ENCODE data around the gene YRDC.
"Not testable (repeated sequence)": the region's sequence is repeated elsewhere in the genome, so short reads cannot be mapped to it uniquely, and the experiment has no call there.

Gene YRDC

GRCh38 chr1:37776946-37777516, 31.0 kb downstream of the YRDC start:
- DNase-seq (ENCODE audit: low read depth, low spot score) = no peak
- no peak overlapping the region for H3K27ac ChIP-seq

- H3K27ac ChIP-seq; DNase-seq (ENCODE audit: low read depth, low spot score): not testable (repeated sequence)
Measured at GRCh38 chr1:37771440-37771839, 36.6 kb downstream of the YRDC start.

- no peak for DNase-seq (ENCODE audit: low read depth, low spot score)
- H3K27ac ChIP-seq = no peak overlapping the region
Measured at GRCh38 chr1:37767488-37767887, 40.5 kb downstream of the YRDC start.

- no peak overlapping the region for H3K27ac ChIP-seq
- no peak for DNase-seq (ENCODE audit: low read depth, low spot score)
Measured at GRCh38 chr1:37765916-37766664, 41.9 kb downstream of the YRDC start.

DNA sequence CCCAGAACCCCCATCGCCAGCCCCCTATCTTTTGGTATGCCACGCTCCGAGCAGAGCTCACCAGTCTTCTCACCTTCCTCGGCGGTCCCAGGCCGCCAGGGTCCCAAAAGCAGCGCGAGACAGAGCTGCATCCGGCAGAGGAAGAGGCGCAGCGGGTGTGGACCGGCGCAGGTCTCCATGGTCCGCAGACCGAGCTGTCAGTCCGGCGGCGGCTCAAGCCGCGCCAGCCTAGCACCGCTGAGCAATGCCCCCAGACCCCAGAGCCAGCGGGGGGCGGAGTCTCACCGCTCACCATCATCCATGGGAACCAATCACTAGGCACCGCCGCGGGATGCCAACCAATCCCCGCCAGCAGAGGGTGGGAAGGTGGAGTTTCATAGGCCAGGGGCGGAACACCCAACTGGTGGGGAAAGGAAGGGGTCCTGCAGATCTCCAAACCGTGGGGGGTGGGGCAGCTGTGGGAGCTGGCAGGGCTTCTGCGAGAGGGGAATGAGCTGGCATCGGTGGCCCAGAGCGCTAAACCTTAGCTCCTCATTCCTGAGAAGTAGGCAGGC, 43.0 kb downstream of the YRDC start, which contains the start of gene EPHA10:
Gene EPHA10 (minus strand): TSS at position 233 of the 554 bp plus-strand sequence. CDS start 54 bp downstream, at position 179.
- H3K27ac ChIP-seq = no peak within 1 kb of the TSS
- no peak for DNase-seq (ENCODE audit: low read depth, low spot score)

GRCh38 chr1:37764414-37764825, 43.6 kb downstream of the YRDC start:
- DNase-seq (ENCODE audit: low read depth, low spot score) = no peak
- H3K27ac ChIP-seq = no peak overlapping the region

GRCh38 chr1:37763791-37764413, 44.1 kb downstream of the YRDC start:
- no peak overlapping the region for H3K27ac ChIP-seq
- DNase-seq (ENCODE audit: low read depth, low spot score) = no peak

DNA sequence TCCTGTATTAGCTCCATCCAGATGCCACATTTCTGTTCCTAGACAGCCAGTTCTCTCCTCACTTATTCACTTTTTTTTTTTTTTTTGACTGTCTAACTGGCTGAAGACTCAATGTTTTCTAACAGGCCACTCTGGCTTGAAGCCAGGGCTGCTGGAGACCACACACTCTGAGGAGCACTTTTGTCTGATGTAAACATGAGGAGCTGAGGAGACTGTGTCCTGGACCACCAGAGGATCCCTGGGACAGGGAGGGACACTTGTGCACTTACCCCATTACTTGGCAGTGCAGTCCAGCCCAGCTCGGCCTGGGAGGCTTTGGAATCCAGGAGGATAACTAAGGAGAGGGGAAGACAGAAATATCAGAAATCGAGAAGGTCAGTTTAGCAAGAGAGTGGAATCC, 45.5 kb downstream of the YRDC start:
- DNase-seq (ENCODE audit: low read depth, low spot score) = no peak
- H3K27ac ChIP-seq = no peak overlapping the region

GRCh38 chr1:37761416-37762095, 46.5 kb downstream of the YRDC start:
- H3K27ac ChIP-seq = no peak overlapping the region
- DNase-seq (ENCODE audit: low read depth, low spot score) = no peak

GRCh38 chr1:37759451-37759850, 48.6 kb downstream of the YRDC start:
- no peak overlapping the region for H3K27ac ChIP-seq
- DNase-seq (ENCODE audit: low read depth, low spot score) = no peak

DNA sequence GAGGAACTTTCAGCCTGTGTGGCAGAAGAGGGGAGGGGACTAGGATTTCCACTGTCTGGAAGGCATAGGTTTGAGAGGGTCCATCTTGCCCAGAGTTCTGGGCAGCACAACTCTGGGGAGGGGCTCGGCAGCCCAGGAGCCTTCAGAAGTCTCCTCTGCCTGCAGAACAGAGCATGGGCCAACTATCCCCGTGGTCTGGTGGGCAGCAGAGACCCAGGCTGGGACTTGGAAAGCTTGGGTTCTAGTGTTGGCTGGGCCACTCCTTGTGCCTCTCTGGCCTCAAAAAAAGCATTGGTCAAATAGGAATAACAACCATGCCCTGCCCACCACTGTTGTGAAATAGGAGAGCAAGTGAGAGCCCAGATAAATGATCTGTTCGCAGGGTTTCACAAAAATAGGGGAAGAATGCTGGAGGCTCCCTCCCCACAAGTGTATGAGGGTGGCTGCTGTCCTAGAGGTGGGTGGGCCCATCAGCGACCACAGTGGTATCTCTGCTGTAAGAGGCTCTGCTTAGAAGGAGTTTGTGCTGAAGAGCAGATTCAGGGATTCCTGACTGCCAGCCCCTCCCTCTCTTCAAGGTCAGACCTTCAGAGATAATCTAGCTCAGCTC, 52.0 kb downstream of the YRDC start:
- DNase-seq (ENCODE audit: low read depth, low spot score) = no peak

DNA sequence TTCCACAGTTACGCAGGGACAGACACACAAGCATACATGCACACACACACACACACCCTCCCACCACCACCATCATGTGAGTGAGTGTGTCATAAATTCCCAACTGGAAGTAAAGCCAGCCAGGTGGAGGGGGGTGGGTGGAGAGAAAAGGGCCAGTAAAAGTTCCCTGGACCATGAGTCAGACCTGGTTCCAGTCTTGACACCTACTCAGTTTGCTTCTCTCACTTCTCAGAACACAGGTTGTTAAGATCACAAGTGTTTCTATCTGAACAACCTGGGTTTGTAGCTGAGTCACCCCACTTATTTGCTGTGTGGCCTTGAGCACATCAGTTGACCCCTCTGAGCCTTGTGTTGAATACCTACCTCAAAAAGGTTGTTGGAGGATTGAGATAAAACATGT, 52.7 kb downstream of the YRDC start:
- DNase-seq (ENCODE audit: low read depth, low spot score) = peak; percentile 65
- H3K27ac ChIP-seq = no peak overlapping the region

More for the DNA sequence above, 52.0 kb downstream of the YRDC start:
- no peak overlapping the region for H3K27ac ChIP-seq

DNA sequence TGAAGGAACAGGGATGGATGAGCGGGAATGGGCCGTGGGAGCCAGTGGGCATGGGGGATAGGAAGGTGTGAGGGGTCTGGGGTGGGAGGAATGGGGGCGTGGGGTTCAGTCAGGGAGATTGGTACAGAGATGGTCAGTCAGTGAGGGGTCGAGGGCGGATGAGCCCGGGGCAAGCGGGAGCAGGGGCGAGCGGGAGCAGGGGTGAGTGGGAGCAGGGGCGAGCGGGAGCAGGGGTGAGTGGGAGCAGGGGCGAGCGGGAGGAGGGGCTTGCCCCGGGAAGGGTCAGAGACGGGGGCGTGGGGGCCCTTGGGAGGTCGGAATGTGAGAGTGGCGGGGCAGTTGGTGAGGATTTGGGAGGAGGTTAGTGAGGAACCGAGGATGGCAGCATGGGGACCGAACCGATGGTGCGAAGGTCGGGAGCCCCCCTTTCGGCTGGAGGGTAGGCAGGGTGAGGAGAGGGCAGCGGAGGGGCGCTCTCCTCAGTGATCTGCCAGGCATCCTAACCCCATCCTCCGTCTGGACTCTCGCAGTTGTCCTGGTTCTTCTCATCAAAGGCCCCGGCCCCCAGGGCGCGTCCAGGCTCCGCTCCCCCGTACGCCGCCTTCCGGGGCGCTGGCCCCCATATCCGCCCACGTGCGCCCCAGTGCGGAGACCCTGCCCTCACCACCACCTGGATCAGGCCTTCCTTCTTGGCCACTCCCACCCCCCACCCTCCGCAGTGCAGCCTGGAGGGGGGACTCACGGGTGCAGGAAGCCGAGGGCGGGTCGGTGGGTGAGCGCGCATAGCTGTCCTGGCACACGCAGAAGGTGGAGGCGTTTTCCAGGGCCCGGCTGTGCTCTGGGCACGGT, 54.3 kb downstream of the YRDC start:
- DNase-seq (ENCODE audit: low read depth, low spot score) = no peak
- H3K27ac ChIP-seq = no peak overlapping the region
